Liver (tissue), 9 donors: ENCODE results near the gene BORCS5. TPM values are rescaled to one million over a fixed set of nuclear protein-coding genes. Genes with fewer than 3 reads are reported as not detected.
A peak's percentile ranks its signal among the peaks of the same experiment; 100 is the strongest.

ENCODE experiments used
- DNase-seq: peaks from one replicate; pipeline ENCODE4 v3.0.0-alpha.2; 2017; ENCODE audit warnings: low spot score
- H3K27ac ChIP-seq, 2 donors: one replicate each; pipeline ENCODE4 v1.7.0; 2013; ENCODE audit warnings: inconsistent platforms in 2 of 2, low read length in 2 of 2, control low read depth in 1 of 2, low read depth in 1 of 2, mild to moderate bottlenecking in 1 of 2
- H3K27me3 ChIP-seq, 4 donors: one replicate each; pipeline versions ENCODE4 v1.6.1 to v1.7.0; 2013; ENCODE audit warnings: low read length in 3 of 4, inconsistent platforms in 1 of 4, mild to moderate bottlenecking in 1 of 4, moderate library complexity in 1 of 4; ENCODE audit not compliant: control insufficient read depth in 4 of 4, insufficient read depth in 4 of 4
- H3K36me3 ChIP-seq, 4 donors: one replicate each; pipeline versions ENCODE4 v1.6.1 to v1.7.0; 2013; ENCODE audit warnings: low read length in 3 of 4, mild to moderate bottlenecking in 3 of 4, low read depth in 1 of 4, moderate library complexity in 1 of 4; ENCODE audit not compliant: control insufficient read depth in 4 of 4, insufficient read depth in 3 of 4
- H3K4me1 ChIP-seq, 4 donors: one replicate each; pipeline versions ENCODE4 v1.6.1 to v1.7.0; 2013; ENCODE audit warnings: low read length in 3 of 4, mild to moderate bottlenecking in 3 of 4, moderate library complexity in 1 of 4; ENCODE audit not compliant: control insufficient read depth in 4 of 4, insufficient read depth in 4 of 4
- H3K4me3 ChIP-seq, 3 donors: one replicate each; pipeline versions ENCODE4 v1.6.1 to v1.7.0; 2013; ENCODE audit warnings: low read length in 3 of 3, control low read depth in 1 of 3, low read depth in 1 of 3, mild to moderate bottlenecking in 1 of 3
- H3K9ac ChIP-seq, 2 donors: one replicate each; pipeline ENCODE4 v1.7.0; 2013; ENCODE audit warnings: low read length in 2 of 2, mild to moderate bottlenecking in 2 of 2, moderate library complexity in 2 of 2, control low read depth in 1 of 2, low read depth in 1 of 2
- H3K9me3 ChIP-seq, 4 donors: one replicate each; pipeline versions ENCODE4 v1.6.1 to v1.7.0; 2013; ENCODE audit warnings: low read length in 3 of 4; ENCODE audit not compliant: control insufficient read depth in 4 of 4
- EGR1 ChIP-seq, 2 donors: IDR thresholded peaks; 2 replicates each; pipeline ENCODE4 v1.6.1; 2016 to 2018; ENCODE audit warnings: antibody characterized with exemption in 2 of 2, low read depth in 2 of 2
- FOXA1 ChIP-seq: IDR thresholded peaks from 2 replicates; pipeline ENCODE4 v1.6.1; 2016; ENCODE audit warnings: antibody characterized with exemption
- FOXA2 ChIP-seq: IDR thresholded peaks from 2 replicates; pipeline ENCODE4 v1.6.1; 2016; ENCODE audit warnings: antibody characterized with exemption
- GABPA ChIP-seq, 2 donors: IDR thresholded peaks in 1 of 2; conservative IDR thresholded peaks in 1 of 2; 2 replicates each; pipeline ENCODE4 v1.6.1; 2016; ENCODE audit warnings: antibody characterized with exemption in 2 of 2, mild to moderate bottlenecking in 1 of 2, moderate library complexity in 1 of 2
- HNF4A ChIP-seq, 2 donors: conservative IDR thresholded peaks; 2 replicates each; pipeline ENCODE4 v1.6.1; 2016; ENCODE audit warnings: antibody characterized with exemption in 2 of 2, mild to moderate bottlenecking in 2 of 2
- HNF4G ChIP-seq: IDR thresholded peaks from 2 replicates; pipeline ENCODE4 v1.6.1; 2016; ENCODE audit warnings: antibody characterized with exemption
- JUND ChIP-seq, 2 donors: IDR thresholded peaks; 2 replicates each; pipeline ENCODE4 v1.6.1; 2016; ENCODE audit warnings: antibody characterized with exemption in 2 of 2
- NR2F2 ChIP-seq: IDR thresholded peaks from 2 replicates; pipeline ENCODE4 v1.6.1; 2016; ENCODE audit warnings: antibody characterized with exemption
- RAD21 ChIP-seq, 2 donors: IDR thresholded peaks; 2 replicates each; pipeline ENCODE4 v1.6.1; 2016; ENCODE audit warnings: antibody characterized with exemption in 2 of 2, mild to moderate bottlenecking in 2 of 2
- RXRA ChIP-seq, 2 donors: IDR thresholded peaks; 2 replicates each; pipeline ENCODE4 v1.6.1; 2017 to 2018; ENCODE audit warnings: antibody characterized with exemption in 2 of 2, mild to moderate bottlenecking in 1 of 2
- SP1 ChIP-seq: IDR thresholded peaks from 2 replicates; pipeline ENCODE4 v1.6.1; 2018; ENCODE audit warnings: antibody characterized with exemption, mild to moderate bottlenecking
- TAF1 ChIP-seq: conservative IDR thresholded peaks from 2 replicates; pipeline ENCODE4 v1.6.1; 2016; ENCODE audit warnings: antibody characterized with exemption, mild to moderate bottlenecking
- YY1 ChIP-seq: IDR thresholded peaks from 2 replicates; pipeline ENCODE4 v1.6.1; 2016; ENCODE audit warnings: antibody characterized with exemption, mild to moderate bottlenecking
- WGBS: extraction: QIAGEN DNeasy Blood & Tissue Kit; methylation state at CpG from one replicate; pipeline ENCODE4 v1.1.7; 2013; 5-methylcytosine and 5-hydroxymethylcytosine counted together
- polyA plus RNA-seq, 2 donors: library from polyadenylated mRNA; stranded (reverse) in 1 of 2; unstranded in 1 of 2; fragments of 200-250 nt in 1 of 2; fragments of >200 nt in 1 of 2; fragmentation: Nextera tagmentation in 1 of 2; extraction: Ambion mirVana in 1 of 2; gene quantifications; one replicate each; pipeline versions ENCODE4 v1.2.1 to v1.2.3, GENCODE V29; 2013 to 2015
- total RNA-seq, 2 donors: library from RNA; depleted of rRNA; stranded (reverse); fragments of >200 nt; gene quantifications; one replicate each; pipeline ENCODE4 v1.2.3, GENCODE V29; 2014
- TF ChIP-seq, protein P1 (sequence below): fragments of 150-350 bp; IDR thresholded peaks from 2 replicates; pipeline ENCODE4 v1.5.1; 2017; ENCODE audit warnings: improper control_type of control experiment, low read depth, low read length; ENCODE audit not compliant: missing input control
- TF ChIP-seq, protein P2 (sequence below): IDR thresholded peaks from 2 replicates; pipeline ENCODE4 v1.6.1; 2016; ENCODE audit warnings: antibody characterized with exemption
- TF ChIP-seq, protein P3 (sequence below): IDR thresholded peaks from 2 replicates; pipeline ENCODE4 v1.6.1; 2016; ENCODE audit warnings: antibody characterized with exemption, mild to moderate bottlenecking
- TF ChIP-seq, protein P4 (sequence below): IDR thresholded peaks from 2 replicates; pipeline ENCODE4 v1.6.1; 2016; ENCODE audit warnings: antibody characterized with exemption
- TF ChIP-seq, protein P5 (sequence below): IDR thresholded peaks from 2 replicates; pipeline ENCODE4 v1.6.1; 2016; ENCODE audit warnings: antibody characterized with exemption
- donor health status: healthy.
- donor health status: healthy.
- donor health status: healthy.
- donor health status: healthy.
- donor health status: healthy.

Gene BORCS5
- total and polyA plus RNA-seq, 4 donors = 4.5 to 11.4 (median 8.1) TPM

DNA sequence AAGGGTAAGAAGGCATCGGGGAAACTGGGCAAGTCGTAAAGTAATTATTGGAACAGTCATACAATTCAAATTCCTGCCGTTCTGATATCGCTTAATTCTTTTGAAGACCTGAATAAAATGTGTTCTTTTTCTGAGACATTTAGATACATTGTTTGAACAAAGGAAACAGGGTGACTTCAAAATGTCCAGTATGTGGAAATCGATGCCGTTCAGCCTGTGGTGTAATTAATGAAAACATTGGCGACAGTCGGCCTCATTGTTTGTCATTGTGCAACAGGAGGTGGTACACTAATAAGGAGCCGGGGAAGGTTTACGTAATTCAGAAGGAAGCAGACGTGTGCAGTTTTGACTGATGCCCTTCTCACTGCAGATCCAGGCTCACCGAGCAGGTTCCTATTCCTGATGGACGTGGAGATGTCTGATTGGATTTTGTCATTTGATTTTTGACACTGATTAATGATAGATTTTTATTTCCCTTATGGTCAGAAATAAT, 92.7 kb downstream of the BORCS5 start (continued):
- TF ChIP-seq, protein P1, sequence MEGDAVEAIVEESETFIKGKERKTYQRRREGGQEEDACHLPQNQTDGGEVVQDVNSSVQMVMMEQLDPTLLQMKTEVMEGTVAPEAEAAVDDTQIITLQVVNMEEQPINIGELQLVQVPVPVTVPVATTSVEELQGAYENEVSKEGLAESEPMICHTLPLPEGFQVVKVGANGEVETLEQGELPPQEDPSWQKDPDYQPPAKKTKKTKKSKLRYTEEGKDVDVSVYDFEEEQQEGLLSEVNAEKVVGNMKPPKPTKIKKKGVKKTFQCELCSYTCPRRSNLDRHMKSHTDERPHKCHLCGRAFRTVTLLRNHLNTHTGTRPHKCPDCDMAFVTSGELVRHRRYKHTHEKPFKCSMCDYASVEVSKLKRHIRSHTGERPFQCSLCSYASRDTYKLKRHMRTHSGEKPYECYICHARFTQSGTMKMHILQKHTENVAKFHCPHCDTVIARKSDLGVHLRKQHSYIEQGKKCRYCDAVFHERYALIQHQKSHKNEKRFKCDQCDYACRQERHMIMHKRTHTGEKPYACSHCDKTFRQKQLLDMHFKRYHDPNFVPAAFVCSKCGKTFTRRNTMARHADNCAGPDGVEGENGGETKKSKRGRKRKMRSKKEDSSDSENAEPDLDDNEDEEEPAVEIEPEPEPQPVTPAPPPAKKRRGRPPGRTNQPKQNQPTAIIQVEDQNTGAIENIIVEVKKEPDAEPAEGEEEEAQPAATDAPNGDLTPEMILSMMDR = no peak

DNA sequence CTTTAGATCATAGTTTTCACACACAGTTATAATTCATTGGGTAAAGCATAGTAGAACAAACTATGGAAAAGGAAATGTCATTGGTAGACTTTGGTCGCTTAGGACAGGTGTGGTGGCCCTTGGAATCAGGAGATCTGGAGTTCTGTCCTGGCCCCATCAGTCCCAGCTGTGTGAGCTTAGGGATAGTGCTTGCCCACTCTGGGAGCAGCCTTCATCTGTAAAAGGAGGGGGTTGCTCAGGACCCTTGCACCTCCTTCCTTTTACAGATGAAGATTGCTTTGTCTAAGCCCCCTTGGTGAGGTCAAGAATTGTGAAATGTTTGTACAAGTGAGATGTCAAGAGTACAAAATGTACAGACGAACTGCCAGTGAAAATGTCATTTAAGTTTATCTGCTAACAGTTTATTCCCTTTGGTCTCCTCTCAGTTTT, 93.2 kb downstream of the BORCS5 start:
- peak overlapping the region; percentile 88 to 94 for H3K27ac ChIP-seq
- H3K27me3 ChIP-seq = no peaks in the 10 kb centered on the region
- DNase-seq = no peak
- H3K9me3 ChIP-seq = no peaks in the 10 kb centered on the region
- H3K36me3 ChIP-seq = no peaks in the 10 kb centered on the region
- H3K4me3 ChIP-seq = no peak overlapping the region
- peaks cover 2 to 20% (median 10%) of the 10 kb centered on the region in 4 donors for H3K4me1 ChIP-seq
- WGBS = 27% methylated on average over 2 of the region's 2 CpGs
- TF ChIP-seq FOXA2 (no peak), RXRA (IDR thresholded peaks at IDR 0.05) (peak; percentile 76 to 92), TAF1 (no peak), RAD21 (IDR thresholded peaks at IDR 0.05) (peak in 1 of 2 donors; percentile 14), NR2F2 (no peak), FOXA1 (no peak), HNF4A (conservative IDR thresholded peaks at IDR 0.05) (peak; percentile 60 to 64), SP1 (peak; percentile 87), GABPA (IDR thresholded peaks at IDR 0.05 in 1 of 2, conservative IDR thresholded peaks at IDR 0.05 in 1 of 2) (peak in 1 of 2 donors; percentile 22), HNF4G (peak; percentile 57), JUND (IDR thresholded peaks at IDR 0.05) (no peak), EGR1 (IDR thresholded peaks at IDR 0.05; ENCODE audit: low read depth in 2 of 2) (peak in 1 of 2 donors; percentile 29), YY1 (peak; percentile 10)
- TF ChIP-seq, protein P2, sequence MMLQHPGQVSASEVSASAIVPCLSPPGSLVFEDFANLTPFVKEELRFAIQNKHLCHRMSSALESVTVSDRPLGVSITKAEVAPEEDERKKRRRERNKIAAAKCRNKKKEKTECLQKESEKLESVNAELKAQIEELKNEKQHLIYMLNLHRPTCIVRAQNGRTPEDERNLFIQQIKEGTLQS = peak; percentile 9
- TF ChIP-seq, protein P3, sequence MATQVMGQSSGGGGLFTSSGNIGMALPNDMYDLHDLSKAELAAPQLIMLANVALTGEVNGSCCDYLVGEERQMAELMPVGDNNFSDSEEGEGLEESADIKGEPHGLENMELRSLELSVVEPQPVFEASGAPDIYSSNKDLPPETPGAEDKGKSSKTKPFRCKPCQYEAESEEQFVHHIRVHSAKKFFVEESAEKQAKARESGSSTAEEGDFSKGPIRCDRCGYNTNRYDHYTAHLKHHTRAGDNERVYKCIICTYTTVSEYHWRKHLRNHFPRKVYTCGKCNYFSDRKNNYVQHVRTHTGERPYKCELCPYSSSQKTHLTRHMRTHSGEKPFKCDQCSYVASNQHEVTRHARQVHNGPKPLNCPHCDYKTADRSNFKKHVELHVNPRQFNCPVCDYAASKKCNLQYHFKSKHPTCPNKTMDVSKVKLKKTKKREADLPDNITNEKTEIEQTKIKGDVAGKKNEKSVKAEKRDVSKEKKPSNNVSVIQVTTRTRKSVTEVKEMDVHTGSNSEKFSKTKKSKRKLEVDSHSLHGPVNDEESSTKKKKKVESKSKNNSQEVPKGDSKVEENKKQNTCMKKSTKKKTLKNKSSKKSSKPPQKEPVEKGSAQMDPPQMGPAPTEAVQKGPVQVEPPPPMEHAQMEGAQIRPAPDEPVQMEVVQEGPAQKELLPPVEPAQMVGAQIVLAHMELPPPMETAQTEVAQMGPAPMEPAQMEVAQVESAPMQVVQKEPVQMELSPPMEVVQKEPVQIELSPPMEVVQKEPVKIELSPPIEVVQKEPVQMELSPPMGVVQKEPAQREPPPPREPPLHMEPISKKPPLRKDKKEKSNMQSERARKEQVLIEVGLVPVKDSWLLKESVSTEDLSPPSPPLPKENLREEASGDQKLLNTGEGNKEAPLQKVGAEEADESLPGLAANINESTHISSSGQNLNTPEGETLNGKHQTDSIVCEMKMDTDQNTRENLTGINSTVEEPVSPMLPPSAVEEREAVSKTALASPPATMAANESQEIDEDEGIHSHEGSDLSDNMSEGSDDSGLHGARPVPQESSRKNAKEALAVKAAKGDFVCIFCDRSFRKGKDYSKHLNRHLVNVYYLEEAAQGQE = no peak
- TF ChIP-seq, protein P1 = no peak
- TF ChIP-seq, protein P4, sequence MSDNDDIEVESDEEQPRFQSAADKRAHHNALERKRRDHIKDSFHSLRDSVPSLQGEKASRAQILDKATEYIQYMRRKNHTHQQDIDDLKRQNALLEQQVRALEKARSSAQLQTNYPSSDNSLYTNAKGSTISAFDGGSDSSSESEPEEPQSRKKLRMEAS = no peak
- TF ChIP-seq, protein P5, sequence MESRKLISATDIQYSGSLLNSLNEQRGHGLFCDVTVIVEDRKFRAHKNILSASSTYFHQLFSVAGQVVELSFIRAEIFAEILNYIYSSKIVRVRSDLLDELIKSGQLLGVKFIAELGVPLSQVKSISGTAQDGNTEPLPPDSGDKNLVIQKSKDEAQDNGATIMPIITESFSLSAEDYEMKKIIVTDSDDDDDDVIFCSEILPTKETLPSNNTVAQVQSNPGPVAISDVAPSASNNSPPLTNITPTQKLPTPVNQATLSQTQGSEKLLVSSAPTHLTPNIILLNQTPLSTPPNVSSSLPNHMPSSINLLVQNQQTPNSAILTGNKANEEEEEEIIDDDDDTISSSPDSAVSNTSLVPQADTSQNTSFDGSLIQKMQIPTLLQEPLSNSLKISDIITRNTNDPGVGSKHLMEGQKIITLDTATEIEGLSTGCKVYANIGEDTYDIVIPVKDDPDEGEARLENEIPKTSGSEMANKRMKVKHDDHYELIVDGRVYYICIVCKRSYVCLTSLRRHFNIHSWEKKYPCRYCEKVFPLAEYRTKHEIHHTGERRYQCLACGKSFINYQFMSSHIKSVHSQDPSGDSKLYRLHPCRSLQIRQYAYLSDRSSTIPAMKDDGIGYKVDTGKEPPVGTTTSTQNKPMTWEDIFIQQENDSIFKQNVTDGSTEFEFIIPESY = peak; percentile 5
- H3K9ac ChIP-seq = peak overlapping the region; percentile 20 to 72
